NK-92 treated with Interleukin-12 subunit alpha and Interleukin-12 subunit beta, amount 100 ng/mL, for 24 hours (cell line): ENCODE measurements around the gene IRF2.

Experiments used
- DNase-seq: peaks from one replicate; lab custom pipeline; 2025; lab: John Stamatoyannopoulos, UW

The IRF2 gene

DNA sequence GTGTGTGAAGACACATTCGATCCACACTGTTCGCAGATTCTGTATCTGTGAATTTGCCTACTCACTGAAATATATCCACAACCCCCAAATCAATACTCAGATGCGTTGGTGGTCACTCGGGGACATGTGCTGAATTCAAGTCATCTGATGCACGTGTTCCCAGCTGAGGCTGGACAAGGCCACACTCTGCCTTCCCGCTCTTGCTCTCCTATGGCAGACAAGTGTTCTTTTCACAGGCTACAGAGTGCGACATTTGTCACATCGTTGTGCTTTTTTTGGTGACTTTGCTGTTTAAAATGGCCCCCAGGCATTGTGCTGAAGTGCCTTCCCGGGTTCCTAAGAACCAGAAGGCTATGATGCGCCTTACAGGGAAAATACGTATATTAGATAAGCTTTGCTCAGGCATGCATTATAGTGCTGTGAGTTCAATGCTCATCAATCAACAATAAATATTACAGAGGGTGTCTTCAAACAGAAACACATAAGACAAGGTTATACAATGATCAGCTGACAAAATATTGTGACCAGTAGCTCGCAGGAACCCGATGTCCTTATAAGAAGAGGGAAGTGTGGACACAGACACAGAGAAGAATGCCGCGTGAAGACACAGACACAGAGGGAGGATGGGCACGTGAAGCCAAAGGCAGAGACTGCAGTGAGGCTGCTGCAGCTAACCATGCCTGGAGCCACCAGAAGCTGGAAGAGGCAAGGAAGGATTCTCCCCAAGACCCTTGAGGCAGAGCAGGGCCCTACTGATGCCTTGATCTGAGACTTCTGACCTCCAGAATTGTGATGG lies 42.0 kb downstream of the IRF2 start:
- no peak for DNase-seq

GRCh38 chr4:184430163-184430562 lies 44.2 kb downstream of the IRF2 start:
- DNase-seq: no peak

- no peak for DNase-seq
Measured at GRCh38 chr4:184428787-184429186, 45.6 kb downstream of the IRF2 start.

- no peak for DNase-seq
Measured at GRCh38 chr4:184427687-184428086, 46.7 kb downstream of the IRF2 start.

- DNase-seq: no peak
Measured at GRCh38 chr4:184427093-184427492, 47.3 kb downstream of the IRF2 start.

DNA sequence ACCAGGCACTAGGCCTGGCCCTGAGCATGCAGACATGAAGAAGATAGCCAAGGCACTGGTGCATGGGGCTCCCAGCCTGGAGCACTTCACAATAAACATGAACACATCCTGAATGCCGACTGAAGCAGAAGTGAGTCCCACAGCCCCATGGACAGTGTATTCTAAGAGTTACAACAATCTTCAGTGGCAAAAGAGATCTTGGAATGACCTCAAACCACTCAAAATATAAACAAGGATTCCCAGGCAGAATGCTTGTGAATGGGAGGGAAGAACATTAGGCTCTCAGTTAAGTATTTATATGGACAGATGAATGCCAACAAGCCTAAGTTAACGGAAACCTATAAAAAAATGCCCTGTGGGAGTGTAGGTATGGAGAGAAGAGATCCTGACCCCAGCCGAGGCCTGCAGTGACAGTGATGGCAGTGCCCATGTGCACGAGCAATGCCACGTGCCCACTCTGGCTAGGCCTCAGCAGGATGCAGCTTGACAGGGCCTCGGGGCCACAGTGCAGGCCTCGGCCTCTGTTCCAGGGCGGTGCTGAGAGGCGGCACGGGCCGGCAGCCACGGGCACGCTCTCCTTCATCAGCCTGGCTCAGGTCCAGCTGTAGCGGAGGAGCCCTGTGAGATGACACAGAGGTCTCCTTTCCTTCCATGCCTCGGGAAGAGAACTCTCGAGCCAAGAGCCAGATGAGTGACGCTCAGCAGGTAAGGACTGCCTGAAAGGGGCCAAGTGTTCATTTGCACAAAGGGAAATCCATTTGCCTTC lies 49.2 kb downstream of the IRF2 start:
- no peak for DNase-seq

- DNase-seq: no peak
Measured at GRCh38 chr4:184424279-184424678, 50.1 kb downstream of the IRF2 start.

- DNase-seq: no peak
Measured at GRCh38 chr4:184423003-184423686, 51.2 kb downstream of the IRF2 start.

DNA sequence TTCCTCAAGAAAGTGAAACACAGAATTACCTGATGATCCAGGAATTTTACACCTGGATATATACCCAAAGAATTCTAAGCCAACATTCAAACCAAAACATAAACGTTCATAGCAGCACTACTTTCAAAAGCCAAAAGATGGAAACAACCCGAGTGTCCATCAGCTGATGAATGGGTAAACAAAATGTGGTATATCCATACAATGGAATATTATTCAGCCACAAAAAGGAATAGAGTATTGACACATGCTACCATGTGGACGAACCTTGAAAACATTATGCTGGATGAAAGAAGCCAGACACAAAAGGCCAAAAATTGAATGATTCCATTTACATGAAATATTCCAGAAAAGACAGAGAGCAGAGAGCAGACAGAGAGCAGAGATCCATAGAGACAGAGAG lies 52.0 kb downstream of the IRF2 start:
- DNase-seq: no peak

DNA sequence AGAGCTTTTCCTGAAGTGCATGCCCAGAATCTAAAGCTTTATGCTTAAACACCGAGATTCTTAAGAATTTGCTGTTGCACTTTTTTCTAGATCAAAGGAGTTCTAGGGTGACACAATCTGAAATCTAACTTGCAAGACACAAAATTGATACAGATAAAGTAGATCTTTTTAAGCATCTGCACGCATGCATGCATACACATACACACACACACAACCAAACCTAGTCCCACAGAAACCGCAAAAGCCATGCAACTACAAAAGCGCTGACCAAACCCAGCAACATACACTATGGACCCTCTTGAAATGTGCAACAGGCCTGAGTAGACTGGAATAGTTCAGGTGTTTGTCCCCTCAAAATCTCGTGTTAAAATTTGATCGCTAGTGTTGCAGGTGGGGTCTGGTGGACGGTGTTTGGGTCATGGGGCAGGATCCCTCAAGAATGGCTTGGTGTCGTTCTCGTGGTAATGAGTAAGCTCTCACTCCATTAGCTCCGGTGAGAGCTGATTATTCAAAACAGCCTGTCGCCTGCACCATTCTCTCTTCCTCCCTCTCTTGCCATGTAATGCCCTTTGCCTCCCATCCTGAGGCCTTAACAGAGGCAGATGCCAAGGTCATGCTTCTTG lies 52.7 kb downstream of the IRF2 start:
- DNase-seq: no peak

DNA sequence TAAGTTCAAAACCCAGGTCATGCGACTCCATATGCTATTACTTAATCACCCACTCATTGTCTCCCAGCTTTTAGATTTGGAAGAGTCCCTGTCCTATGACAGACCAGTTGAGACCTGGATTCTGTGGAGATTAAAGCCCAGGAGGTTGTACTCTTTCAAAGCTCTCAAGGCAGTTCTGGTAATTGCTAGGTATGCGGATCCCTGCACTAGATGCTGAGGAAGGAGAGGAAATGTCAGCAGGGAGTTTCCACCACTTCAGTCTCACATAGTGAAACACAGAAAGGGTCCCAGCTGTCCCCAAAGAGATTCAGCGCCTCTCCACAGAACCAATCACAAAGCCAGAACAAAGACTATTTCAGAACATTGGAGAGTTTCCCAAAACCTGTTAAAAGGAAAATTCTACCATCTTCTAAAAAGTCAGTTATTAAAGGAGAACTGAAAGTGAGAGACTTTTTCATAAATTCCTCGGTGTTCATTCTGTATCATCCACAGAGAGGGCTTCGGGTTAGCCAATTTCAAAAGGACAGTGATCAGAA lies 53.4 kb downstream of the IRF2 start:
- no peak for DNase-seq

DNA sequence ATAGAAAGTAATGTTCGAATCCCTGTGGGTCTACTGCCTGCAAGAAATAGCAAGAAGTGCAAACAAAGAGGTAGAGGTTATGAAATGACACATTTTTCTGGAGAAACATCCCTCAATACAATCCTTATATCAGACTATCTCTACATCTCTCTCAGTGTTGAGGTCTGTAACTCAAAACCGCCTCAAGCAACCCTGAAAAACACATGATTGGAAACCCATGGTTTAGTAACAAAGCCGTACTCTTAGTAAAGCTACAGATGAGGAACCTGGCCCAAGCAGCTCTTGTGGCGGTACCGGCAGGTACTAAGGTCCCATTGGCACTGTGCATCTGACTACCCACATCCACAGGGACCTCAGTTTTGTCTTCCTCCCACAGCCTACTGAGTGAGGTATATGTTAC lies 53.9 kb downstream of the IRF2 start:
- DNase-seq: no peak

DNA sequence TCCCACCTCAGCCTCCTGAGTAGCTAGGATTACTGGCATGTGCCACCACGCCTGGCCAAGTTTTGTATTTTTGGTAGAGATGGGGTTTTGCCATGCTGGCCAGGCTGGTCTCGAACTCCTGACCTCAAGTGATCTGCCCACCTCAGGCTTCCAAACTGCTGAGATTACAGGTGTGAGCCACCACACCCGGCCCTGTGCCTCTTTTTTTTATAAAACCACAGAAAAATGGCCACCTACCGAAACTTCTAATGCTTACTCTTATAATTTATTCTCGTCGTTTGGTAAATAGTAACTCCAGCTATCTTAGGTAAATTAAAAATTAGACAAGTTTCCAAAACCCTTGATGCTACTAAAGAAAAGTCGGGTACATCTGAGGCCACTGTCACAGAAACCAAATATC lies 54.4 kb downstream of the IRF2 start:
- DNase-seq: no peak

DNA sequence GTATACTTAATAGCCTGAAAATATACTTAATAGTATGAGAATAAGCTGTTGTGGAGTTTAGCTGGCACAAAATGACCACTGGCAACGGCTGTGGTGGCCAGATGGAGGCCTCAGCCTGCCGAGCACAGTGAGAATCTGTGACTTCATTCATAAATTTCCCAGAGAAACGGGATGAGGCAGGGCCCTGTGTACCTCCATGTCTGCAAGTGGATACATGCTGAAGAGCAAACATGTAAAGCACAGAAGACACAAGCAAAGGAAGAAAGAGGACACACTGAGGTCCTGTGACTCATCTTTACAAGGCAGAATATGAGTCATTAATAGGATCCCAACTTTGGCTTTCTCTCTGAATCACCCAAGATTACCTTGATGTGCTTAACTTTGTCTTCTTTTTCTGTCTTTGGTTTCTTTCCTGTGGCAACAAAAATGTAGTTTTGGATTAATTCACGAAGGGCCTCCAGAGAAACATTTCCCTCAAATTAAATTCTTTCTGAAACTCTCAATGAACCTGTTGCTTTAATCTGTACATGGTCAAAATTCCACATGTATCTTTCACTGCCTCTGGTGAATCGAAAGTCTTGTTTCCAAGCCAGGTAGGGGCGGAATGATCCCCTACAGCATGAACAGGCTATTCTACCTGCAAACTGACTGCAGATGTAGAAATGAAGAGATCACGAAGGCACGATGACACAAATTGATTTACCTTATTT lies 56.4 kb downstream of the IRF2 start:
- no peak for DNase-seq

DNA sequence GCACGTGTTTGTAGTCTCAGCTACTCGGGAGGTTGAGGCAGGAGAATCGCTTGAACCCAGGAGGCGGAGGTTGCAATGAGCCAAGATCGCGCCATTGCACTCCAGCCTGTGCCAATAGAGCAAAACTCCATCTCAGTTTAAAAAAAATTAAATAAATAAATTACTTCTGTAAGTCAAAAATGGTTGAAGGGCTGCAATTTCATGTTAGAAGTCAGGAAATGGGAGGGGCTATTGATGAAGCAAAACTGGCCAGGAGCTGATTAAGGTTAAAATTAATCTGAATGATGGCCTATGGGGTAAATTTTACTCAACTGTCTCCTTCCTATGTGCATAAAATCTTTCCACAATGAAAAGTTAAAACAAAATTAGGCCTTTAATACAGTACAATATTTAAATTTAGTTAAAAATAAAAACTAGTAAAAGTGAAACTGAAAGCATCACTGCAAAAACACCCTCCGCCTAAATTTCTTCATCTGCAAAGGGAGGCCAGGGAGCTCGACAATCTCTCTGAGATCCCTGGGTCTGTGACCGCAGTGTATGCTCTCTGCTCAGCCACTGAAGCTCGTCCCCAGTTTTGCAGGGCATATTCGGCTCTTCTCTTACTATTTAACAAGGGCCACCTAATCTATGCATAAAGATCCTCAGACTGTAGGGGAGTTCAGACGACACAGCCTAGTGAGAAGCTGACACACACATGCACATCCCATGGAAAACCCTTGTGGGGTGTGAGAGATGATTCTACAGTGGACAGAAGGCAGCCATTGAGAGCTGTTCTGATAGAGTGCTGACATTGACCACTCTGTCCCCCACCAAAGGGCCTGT lies 57.2 kb downstream of the IRF2 start:
- peak; percentile 12 for DNase-seq

DNA sequence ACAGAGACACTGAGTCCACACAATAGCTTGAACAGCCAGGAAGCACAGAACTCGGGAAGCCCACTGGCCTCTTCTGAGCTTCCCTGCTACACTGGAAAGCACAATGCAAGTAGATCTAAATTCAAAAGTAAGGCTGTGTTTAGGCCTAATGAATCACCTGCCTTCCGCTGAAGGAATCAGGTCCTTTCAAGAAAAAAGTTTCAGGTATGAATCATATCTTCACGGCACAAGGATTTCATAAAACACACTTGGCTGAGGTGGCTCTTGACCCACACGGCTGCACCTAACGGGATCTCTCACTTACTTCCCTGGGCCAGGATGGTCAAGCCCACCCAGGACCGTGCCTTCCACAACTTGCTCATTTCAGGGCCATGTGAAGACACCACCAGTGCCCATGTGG lies 59.3 kb downstream of the IRF2 start:
- DNase-seq: no peak

DNA sequence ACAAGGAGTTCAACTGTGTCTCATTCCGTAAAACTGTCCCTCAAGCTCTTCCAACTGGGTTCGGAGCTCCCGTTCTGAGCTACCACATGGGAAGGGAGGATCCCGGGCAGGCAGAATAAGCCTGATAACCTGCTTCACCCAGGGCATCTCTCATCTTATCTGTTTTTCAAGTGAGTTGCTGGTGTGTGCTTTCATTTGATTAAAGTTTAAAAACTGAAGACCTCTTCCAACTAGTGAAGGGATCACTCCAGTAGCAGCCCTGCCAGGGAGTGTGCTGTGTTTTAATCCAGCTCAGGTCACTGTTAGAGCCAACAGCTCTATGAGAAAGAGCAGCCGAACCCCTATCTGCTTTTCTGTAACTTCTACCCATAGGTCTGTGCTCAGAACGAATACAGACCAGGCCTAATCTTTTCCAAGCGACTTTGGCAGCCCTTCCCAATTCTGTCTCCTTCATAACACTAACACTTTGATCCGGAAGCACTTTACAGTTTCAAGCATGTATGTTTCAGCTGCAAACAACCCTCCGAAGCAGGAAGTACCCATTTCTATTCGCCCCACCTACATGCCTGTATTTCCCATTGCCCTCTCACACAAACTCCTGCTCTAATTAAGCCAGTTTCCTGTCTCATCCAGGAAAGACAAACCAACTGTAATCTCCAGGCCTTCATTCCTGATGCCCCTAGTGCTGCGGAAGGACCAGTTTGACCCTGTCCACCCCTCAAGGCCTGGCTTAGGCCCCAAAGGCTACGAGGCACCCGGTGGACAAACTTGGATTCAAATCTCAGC lies 60.9 kb downstream of the IRF2 start:
- DNase-seq: no peak

DNA sequence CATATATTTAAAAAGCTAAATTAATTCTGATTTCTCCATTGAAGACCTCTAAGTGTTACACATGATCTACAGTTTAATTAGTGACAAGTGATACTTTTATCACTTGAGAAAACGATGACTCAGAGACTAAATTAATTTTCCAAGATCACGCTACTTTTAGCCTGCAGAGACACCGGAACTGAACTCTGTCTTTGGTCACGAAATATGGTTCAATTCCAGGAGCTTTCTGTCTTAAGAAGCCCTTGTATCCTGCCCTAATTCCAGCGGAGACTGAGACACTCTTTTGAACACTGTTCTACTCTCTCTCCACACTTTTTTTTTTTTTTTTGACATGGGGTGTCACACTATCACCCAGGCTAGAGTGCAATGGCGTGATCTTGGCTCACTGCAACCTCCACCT lies 63.6 kb downstream of the IRF2 start:
- DNase-seq: no peak

DNA sequence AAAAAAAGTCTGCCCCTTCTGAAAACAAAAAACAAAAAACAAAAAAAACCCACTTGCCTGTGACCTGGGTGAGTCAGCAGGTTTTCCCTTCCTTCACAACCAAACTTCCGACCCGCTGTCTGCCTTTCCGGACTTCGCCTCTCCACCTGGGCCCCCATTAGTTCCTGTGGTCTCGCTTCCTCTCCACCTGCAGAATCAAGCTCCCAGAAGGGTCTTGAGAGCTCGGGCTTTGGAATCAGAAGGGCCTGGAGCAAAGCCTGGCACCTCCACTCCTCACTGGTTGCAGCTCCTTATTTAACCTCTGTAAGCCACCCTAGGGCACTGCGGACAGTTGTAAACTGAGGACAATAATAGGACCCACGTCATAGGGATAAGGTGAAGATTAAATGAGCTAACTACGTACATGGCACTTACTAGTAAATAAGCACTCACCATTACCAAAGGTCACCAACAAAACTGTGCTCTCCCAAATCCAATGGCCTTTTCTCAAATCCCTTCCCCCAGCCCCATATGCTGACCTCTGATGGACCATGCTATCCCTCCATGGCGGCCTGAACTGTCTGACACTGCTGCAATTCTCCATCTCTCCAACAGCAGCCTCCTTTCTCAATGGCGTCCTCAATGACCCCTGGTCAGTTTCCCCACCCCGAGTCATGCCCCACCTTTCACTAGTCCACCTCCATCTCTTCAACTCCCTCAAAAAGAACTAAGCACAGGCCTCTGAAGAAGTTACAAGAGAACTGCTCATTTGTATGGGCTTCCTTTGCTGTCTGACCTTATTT lies 64.2 kb downstream of the IRF2 start:
- DNase-seq: no peak
